ENCODE data around the gene JAG2. TPM values are rescaled to one million over a fixed set of nuclear protein-coding genes. Genes with fewer than 3 reads are reported as not detected.

Gene JAG2
- 1 to 10 TPM; 1.3 to 1.7 TPM for total RNA-seq

DNA sequence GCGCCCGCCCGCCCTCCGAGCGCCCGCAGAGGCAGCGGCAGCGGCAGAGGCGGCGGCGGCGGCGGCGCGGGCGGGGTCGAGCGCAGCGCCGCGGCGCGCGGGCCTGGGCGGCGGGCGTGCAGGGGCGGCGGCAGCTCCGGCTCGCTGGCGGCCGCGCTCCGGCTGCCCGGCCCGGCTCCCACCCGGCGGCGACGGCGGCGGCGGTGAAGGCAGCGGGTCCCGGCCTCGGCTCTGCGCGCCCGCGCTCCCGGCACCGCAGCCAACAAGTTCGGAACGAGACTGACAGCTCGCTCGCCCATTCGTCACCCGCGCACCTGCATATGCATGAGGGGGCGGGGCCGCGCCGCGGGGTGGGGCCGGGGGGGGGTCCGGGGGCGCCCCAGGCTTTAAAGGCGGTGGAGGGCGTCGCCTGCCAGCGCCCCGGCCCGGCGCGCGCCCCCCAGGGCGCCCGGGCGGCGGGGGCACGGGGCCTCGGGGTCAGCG is at the start of gene JAG2:
TSS of gene JAG2 (minus strand) at position 281 of the 483 bp plus-strand sequence. CDS start 356 bp downstream, outside the sequence.
- POLR2A ChIA-PET, result no interaction called here
- CTCF ChIA-PET, result interaction anchor here (0.9 to 1.6 kb wide), 5 partner anchors 11 to 312 kb away, joined by 3 to 5 read pairs (median 3); no protein-coding TSS in a partner anchor

- POLR2A ChIA-PET, result no interaction called here
- CTCF ChIA-PET, result no interaction called here
Observed at GRCh38 chr14:105217774-105218173, 49.2 kb upstream of the JAG2 start.

GRCh38 chr14:105216490-105217247 is 48.1 kb upstream of the JAG2 start:
- ChIA-PET POLR2A (interaction anchor here (0.5 kb wide), 1 partner anchor 27 kb away, joined by 3 read pairs; no protein-coding TSS in a partner anchor), CTCF (interaction anchor here (1.2 kb wide), 1 partner anchor 14 kb away, joined by 3 read pairs; no protein-coding TSS in a partner anchor)

- ChIA-PET POLR2A (no interaction called here), CTCF (interaction anchor here (1.2 kb wide), 1 partner anchor 13 kb away, joined by 3 read pairs; no protein-coding TSS in a partner anchor)
Observed at GRCh38 chr14:105215602-105216001, 47.0 kb upstream of the JAG2 start.

GRCh38 chr14:105214324-105214915 is 45.8 kb upstream of the JAG2 start:
- ChIA-PET CTCF (interaction anchor here (0.8 to 1.1 kb wide), 3 partner anchors 10 to 23 kb away, joined by 3 to 4 read pairs (median 3); no protein-coding TSS in a partner anchor), POLR2A (no interaction called here)

DNA sequence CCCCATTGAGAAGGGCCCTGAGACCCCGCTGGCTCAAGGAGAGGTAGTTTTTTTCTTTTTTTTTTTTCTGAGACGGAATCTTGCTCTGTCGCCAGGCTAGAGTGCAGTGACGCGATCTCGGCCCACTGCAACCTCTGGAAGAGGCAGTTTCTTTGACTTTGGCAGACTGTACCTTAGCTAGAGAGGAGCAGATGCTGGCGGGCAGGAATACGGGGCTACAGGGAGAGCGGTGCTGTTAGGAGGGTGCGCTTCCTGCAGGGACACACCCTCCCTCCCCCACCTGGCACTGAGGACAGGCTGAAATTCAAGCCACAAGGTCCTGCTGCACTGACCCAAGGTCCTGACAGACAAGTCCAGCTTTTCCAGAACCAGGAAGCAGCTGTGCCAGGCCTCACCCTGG is 44.8 kb upstream of the JAG2 start:
- ChIA-PET CTCF (interaction anchor here (0.8 to 1.1 kb wide), 2 partner anchors 10 to 11 kb away, joined by 3 to 4 read pairs; no protein-coding TSS in a partner anchor), POLR2A (no interaction called here)

- ChIA-PET POLR2A (no interaction called here), CTCF (no interaction called here)
Observed at GRCh38 chr14:105212541-105213300, 44.1 kb upstream of the JAG2 start.

- POLR2A ChIA-PET, result no interaction called here
- CTCF ChIA-PET, result no interaction called here
Observed at GRCh38 chr14:105211758-105212089, 43.1 kb upstream of the JAG2 start.

GRCh38 chr14:105211086-105211757 is 42.6 kb upstream of the JAG2 start:
- ChIA-PET POLR2A (no interaction called here), CTCF (no interaction called here)

DNA sequence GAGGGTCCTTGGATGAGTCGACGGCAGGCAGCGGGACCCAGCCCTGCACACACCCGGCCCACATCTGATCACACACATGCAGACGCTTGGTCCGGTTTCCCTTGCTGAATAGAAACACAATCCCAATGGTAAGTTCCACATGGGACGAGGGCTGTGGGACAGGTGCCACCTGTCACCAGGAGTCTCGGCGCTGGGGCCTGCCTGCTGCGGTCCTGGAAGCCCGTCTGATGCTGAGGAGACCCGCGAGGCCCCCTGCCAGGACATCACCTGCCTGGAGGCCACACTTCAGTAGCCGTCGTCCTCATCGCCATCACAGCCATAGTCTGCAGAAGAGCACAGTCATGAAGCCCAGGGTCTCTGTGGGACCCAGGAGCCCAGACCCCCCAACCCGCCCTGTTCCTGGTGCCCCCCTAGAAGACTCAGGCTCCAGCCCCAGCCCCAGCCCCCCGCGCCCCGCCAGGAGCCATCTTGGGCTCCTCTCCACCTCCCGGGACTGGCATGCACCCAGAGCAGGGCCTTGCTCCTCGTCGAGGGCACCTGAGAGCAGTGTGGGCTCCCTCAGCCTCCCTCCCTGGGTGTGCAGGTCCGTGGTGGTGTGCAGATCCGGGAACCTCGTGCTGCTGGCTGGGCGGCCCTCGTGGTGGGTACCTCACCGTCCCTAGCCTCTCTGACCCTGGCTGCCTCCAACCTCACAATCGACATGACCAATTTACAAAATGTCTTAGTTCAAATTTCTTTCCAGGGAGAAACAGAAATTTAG is 41.9 kb upstream of the JAG2 start:
- ChIA-PET POLR2A (no interaction called here), CTCF (no interaction called here)

DNA sequence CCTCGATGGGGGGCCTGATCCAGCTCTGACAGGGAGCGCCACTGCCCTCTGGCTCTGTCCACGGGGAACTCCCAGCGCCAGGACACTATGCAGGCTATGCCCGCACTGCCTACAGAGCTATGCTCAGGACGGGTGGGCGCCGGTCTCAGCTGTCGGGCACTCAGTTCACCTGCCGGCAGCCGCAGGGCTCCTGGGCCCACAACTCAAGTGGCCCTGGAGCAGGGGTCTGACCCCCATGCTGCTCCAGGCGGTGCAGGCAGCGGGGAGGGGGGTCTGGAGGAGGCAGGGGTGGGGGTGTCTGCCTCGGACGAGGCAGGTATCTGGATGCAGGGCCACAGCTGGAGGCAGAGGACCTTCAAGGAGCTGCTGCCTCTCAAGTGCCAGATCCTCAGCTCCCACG is 41.1 kb upstream of the JAG2 start:
- CTCF ChIA-PET, result interaction anchor here (1.1 kb wide), 1 partner anchor 14 kb away, joined by 3 read pairs; no protein-coding TSS in a partner anchor
- POLR2A ChIA-PET, result no interaction called here

- ChIA-PET CTCF (interaction anchor here (1.1 kb wide), 1 partner anchor 13 kb away, joined by 3 read pairs; no protein-coding TSS in a partner anchor), POLR2A (no interaction called here)
Observed at GRCh38 chr14:105209091-105209490, 40.5 kb upstream of the JAG2 start.

DNA sequence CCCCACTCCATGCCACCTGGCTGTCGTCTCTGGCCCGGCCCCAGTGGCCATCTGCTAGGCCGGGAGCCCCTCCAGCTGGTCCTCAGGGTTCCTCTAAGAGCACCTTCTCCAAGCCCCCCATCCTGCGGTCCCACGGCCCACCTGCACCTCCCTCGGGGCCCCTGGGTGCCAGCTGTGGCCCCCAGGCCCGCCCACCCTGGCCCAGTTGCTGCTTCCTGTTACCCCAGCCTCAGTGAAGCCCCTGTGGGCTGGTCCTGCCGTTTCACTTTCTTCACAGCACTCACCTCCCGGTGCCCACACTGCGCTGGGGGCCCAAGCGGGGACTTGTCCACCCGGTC is 40.1 kb upstream of the JAG2 start:
- POLR2A ChIA-PET, result no interaction called here
- CTCF ChIA-PET, result no interaction called here

DNA sequence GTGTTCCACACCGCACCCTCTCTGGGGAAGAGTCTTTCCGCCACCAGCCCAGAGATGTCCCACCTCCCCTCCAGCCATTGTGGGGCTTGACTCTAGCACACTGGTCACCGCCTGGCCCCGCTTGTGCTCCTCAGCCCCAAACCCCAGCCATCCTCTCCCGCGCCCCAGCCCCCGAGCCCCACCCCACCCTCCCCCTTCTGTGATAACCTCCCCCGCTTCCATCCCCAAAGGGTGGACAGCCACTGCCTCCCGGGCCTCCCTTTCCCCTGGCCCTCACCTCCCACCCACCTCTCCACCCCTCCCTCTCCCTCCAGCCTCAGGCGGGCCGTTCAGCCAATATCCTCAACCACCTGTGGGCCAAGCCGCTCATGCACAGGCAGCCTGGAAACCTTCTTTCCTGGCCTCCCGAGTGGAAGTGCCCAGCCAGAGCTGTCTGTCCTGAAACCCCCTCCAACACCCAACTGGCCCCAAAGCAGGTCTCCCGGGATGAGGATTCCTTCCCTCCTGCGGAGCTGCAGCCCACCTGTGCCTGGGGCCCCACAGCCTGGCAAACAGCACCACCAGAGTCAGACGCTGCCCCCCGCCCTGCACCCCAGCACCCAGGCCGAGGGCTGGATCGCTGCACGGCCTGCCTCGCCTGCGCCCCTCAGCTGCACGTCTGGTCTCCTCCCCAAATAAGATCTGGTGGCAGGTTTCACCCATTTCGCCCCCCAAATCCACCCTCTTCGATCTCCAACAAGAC is 39.6 kb upstream of the JAG2 start:
- POLR2A ChIA-PET, result no interaction called here
- CTCF ChIA-PET, result no interaction called here

DNA sequence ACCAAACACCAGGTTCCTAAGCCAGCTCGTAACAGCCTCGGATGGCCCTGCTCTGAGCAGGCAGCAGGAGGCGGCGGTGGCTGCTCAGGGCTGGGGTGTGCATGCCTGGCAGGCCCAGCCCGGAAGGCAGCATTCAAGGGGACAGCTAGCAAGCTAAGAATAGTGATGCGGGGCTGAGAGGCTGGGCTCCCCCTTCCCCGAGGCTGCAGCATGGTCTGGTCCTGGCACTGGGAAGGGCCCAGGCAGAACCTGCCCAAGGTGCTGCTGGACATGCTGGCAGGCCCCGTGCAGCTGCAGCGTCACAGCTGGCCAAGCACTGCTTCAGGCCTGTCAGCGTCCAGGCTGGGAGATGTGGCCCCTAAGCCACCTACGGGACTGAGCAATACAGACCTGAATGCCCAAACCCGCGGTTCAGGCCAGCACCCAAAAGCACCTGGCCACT is 38.9 kb upstream of the JAG2 start:
- ChIA-PET CTCF (interaction anchor here (1.2 kb wide), 1 partner anchor 144 kb away, joined by 5 read pairs; no protein-coding TSS in a partner anchor), POLR2A (interaction anchor here (1.0 kb wide), 1 partner anchor 12 kb away, joined by 3 read pairs; no protein-coding TSS in a partner anchor)

DNA sequence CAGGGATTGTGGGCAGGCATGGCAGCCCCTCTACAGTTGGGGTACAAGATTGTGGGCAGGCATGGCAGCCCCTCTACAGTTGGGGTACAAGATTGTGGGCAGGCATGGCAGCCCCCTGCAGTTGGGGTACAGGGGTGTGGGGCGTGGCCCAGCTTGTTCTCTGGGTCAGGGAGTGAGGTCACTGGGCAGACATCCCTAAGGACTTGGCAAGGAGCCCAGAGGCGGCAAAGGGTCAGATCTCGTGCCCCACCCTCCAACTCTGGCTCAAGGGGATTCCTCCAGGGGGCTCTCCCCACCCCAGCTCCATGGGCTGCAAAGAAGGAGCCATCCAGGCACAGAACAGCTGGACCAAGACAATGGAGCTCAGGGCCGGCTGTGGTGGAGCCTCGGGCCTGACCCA is 38.3 kb upstream of the JAG2 start:
- ChIA-PET CTCF (interaction anchor here (1.2 kb wide), 1 partner anchor 145 kb away, joined by 5 read pairs; no protein-coding TSS in a partner anchor), POLR2A (interaction anchor here (1.0 kb wide), 1 partner anchor 12 kb away, joined by 3 read pairs; no protein-coding TSS in a partner anchor)

DNA sequence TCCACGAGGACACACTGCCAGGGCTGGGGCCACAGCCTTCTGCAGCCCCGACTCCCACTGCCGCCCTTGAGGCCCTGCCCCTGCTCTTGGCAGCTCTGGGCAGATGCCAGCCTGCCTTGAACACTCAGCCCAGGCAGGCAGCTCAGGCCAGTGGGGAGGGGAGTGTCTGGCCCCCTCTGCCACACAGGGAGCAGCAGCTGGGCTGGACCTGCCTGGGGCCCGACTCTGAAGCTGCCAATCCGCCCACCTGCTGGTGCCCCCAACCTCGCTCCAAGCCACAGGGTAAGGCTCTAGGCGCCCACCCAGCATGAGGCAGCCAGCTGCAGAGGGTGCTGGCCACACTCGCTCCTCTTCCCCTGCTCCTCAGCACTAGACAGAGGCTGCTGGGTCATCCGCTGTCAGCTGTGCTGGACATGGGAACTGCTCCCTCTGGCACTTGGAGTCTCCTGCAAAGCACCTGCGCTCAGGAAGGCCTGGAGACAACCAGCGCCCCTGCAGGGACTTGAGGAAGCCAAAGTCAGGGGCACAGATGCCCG is 37.2 kb upstream of the JAG2 start:
- ChIA-PET CTCF (no interaction called here), POLR2A (no interaction called here)
